Measurements from ENCODE around the gene FOXK2.

- no peak for TF ChIP-seq POLR2A (IDR thresholded peaks at IDR 0.05; ENCODE audit: low read length)
- TF ChIP-seq GATA1 (IDR thresholded peaks at IDR 0.05; ENCODE audit: low read depth, low read length) = no peak
Measured at GRCh38 chr17:82596837-82597672, 77.5 kb downstream of the FOXK2 start.

Data from erythroblast (primary cell).